HepG2 (cell line): ENCODE results near the gene PGAP1. TPM values are rescaled to one million over a fixed set of nuclear protein-coding genes. Genes with fewer than 3 reads are reported as not detected.

Experiments
- ATAC-seq: fragments of 200-7000 bp; cut with Tn5 transposase; 3 replicates; pipeline ENCODE4 v1.9.1; 2020; ENCODE audit warnings: mild to moderate bottlenecking, moderate library complexity
- BruUV-seq: library from RNA; stranded (reverse); fragments of 400-500 nt; replicated peaks from 2 replicates; lab custom pipeline; 2021; lab: Mats Ljungman, UMichigan
- CTCF ChIA-PET: fragments of 300-600 bp; formaldehyde crosslinking; extraction: SDS; loops from one replicate; lab custom pipeline; 2021; ENCODE audit warnings: low total read pairs, inconsistent platforms, low intra/inter-chr PET ratio; lab: Yijun Ruan, JAX
- POLR2A ChIA-PET: fragments of 350-600 bp; sonication (Branson Sonifier 250); formaldehyde crosslinking; loops from one replicate; lab custom pipeline; 2020; ENCODE audit warnings: antibody characterized with exemption, inconsistent platforms; lab: Yijun Ruan, JAX
- DNase-seq: peaks from one replicate; pipeline ENCODE4 v3.0.0-alpha.2; 2015; ENCODE audit warnings: low spot score
- FAIRE-seq: peaks from 3 replicates; lab custom pipeline; 2011; peaks lifted over from hg19 to GRCh38; lab: Jason Lieb, UNC
- H2AFZ ChIP-seq: one replicate; pipeline ENCODE4 v1.6.1; 2011; ENCODE audit warnings: low read length, inconsistent platforms
- H3K27ac ChIP-seq: fragments of 300-600 bp; 3 replicates; pipeline ENCODE4 v1.8.0; 2011; ENCODE audit warnings: mixed run types, mild to moderate bottlenecking, mixed read lengths, low read length, inconsistent platforms; ENCODE audit not compliant: insufficient read depth; ENCODE audit errors: extremely low read length
- H3K27me3 ChIP-seq, 2 experiments: fragments of 200-600 bp in 1 of 2; 2 replicates in 1 of 2; 3 replicates in 1 of 2; pipeline versions ENCODE4 v1.6.0 to v1.8.0; 2011; ENCODE audit warnings: low read length in 2 of 2, mild to moderate bottlenecking in 2 of 2, moderate library complexity in 2 of 2, inconsistent platforms in 1 of 2; ENCODE audit not compliant: insufficient read depth in 2 of 2, control insufficient read depth in 1 of 2
- H3K36me3 ChIP-seq, 2 experiments: fragments of 200-600 bp in 1 of 2; replicated peaks in 1 of 2; 2 replicates in 1 of 2; 3 replicates in 1 of 2; pipeline versions ENCODE4 v1.5.1 to v1.8.0; 2011; ENCODE audit warnings: low read length in 2 of 2, inconsistent platforms in 1 of 2; ENCODE audit not compliant: insufficient read depth in 2 of 2, control insufficient read depth in 1 of 2
- H3K4me1 ChIP-seq: 2 replicates; pipeline ENCODE4 v1.5.1; 2012; ENCODE audit warnings: low read length, inconsistent platforms; ENCODE audit not compliant: insufficient read depth
- H3K4me2 ChIP-seq: 2 replicates; pipeline ENCODE4 v1.6.0; 2011; ENCODE audit warnings: low read depth, low read length, inconsistent platforms
- H3K4me3 ChIP-seq, 3 experiments: fragments of 200-600 bp in 1 of 3; sonication (generic), shearing (Covaris generic) in 1 of 3; replicated peaks in 1 of 3; 2 replicates each; pipeline ENCODE4 v1.5.1; 2011 to 2016; ENCODE audit warnings: low read length in 3 of 3, inconsistent platforms in 2 of 3, low read depth in 2 of 3, mild to moderate bottlenecking in 2 of 3, control low read depth in 1 of 3, mixed read lengths in 1 of 3; ENCODE audit not compliant: insufficient read depth in 1 of 3
- H3K79me2 ChIP-seq: one replicate; pipeline ENCODE4 v1.6.1; 2011; ENCODE audit warnings: low read length, inconsistent platforms; ENCODE audit not compliant: insufficient read depth
- H3K9ac ChIP-seq: 2 replicates; pipeline ENCODE4 v1.6.0; 2011; ENCODE audit warnings: mild to moderate bottlenecking, low read depth, low read length, inconsistent platforms; ENCODE audit not compliant: insufficient read depth
- H3K9me3 ChIP-seq: 2 replicates; pipeline ENCODE4 v1.5.1; 2012; ENCODE audit warnings: mild to moderate bottlenecking, low read length
- H4K20me1 ChIP-seq: 2 replicates; pipeline ENCODE4 v1.6.0; 2011; ENCODE audit warnings: inconsistent platforms, mild to moderate bottlenecking, low read length, moderate library complexity; ENCODE audit not compliant: insufficient read depth
- FOXO4 ChIP-seq: sonication (generic); formaldehyde crosslinking; conservative IDR thresholded peaks from 2 replicates; pipeline ENCODE4 v1.8.1; 2023; ENCODE audit warnings: missing genetic modification reagents
- HIC2 ChIP-seq: sonication (generic); formaldehyde crosslinking; IDR thresholded peaks from 2 replicates; pipeline ENCODE4 v1.9.0; 2022; ENCODE audit warnings: low read depth, missing genetic modification reagents
- SMARCE1 ChIP-seq: fragments of 450-650 bp; IDR thresholded peaks from 2 replicates; pipeline ENCODE4 v1.6.1; 2017; ENCODE audit warnings: borderline replicate concordance
- ZNF34 ChIP-seq: sonication (generic); formaldehyde crosslinking; IDR thresholded peaks from 2 replicates; pipeline ENCODE4 v1.4.0; 2020; ENCODE audit warnings: mild to moderate bottlenecking, missing genetic modification reagents, borderline replicate concordance
- ZSCAN21 ChIP-seq: sonication (generic); formaldehyde crosslinking; IDR thresholded peaks from 2 replicates; pipeline ENCODE4 v1.8.0; 2022; ENCODE audit warnings: mild to moderate bottlenecking, missing genetic modification reagents, moderate library complexity, borderline replicate concordance
- WGBS: methylation state at CpG from one replicate; pipeline ENCODE4 v1.1.6; 2017; ENCODE audit warnings: low lambda C conversion rate; 5-methylcytosine and 5-hydroxymethylcytosine counted together
- in situ Hi-C: cut with HindIII; loops from 2 replicates; pipeline ENCODE4 v1.10.0; 2017; ENCODE audit warnings: low pct_unique_long_range_greater_than_20kb; ENCODE audit not compliant: extremely low pct_ligation_motif_present
- intact Hi-C: fragments of 100-400 bp; cut with micrococcal nuclease; formaldehyde crosslinking; loops from one replicate; pipeline ENCODE4 v1.10.0; 2022; ENCODE audit not compliant: unreplicated experiment
- polyA plus RNA-seq, 8 experiments: library from polyadenylated mRNA; depleted of rRNA in 3 of 8; stranded (reverse) in 7 of 8; unstranded in 1 of 8; fragments of >200 nt; fragmentation: Illumina TruSeq in 4 of 8; extraction: Trizol in 4 of 8; gene quantifications; 2 replicates each; pipeline versions ENCODE4 v1.2.1 to v1.2.3, GENCODE V29; 2011 to 2016; ENCODE audit warnings: low read depth in 4 of 8, missing spikeins in 1 of 8, mixed read lengths in 1 of 8; ENCODE audit not compliant: insufficient read depth in 1 of 8
- total RNA-seq, 5 experiments: library from RNA; depleted of rRNA; stranded (reverse); fragments of >200 nt; fragmentation: Illumina TruSeq; extraction: Trizol; gene quantifications; 2 replicates each; pipeline ENCODE4 v1.2.3, GENCODE V29; 2016; ENCODE audit warnings: low read depth in 1 of 5

Gene PGAP1
- total and polyA plus RNA-seq, 2 of the 13 experiments (the other 11 are each of a cell fraction or from before 2014, with no cell fraction given) = 4.1 to 6.4 TPM

GRCh38 chr2:196957442-196957841, 30.9 kb upstream of the PGAP1 start:
- H3K36me3 ChIP-seq = no peaks in the 10 kb centered on the region
- TF ChIP-seq ZSCAN21 (CRISPR knock-in tag) (no peak), HIC2 (CRISPR knock-in tag) (no peak), FOXO4 (CRISPR knock-in tag) (no peak), ZNF34 (CRISPR knock-in tag) (no peak)
- H3K9ac ChIP-seq = no peak overlapping the region
- 34% methylated on average over 5 of the region's 5 CpGs for WGBS
- BruUV-seq = no TSS peak
- H3K27me3 ChIP-seq = no peaks in the 10 kb centered on the region; a peak in 1 of 5 replicates
- peaks cover 10% of the 10 kb centered on the region for H3K4me1 ChIP-seq
- ChIA-PET POLR2A (no interaction called here), CTCF (no interaction called here)
- in situ Hi-C loops = no loop called here
- H3K4me3 ChIP-seq = no peak overlapping the region
- 0 out of 2 replicates have a peak, but pooled peaks cover 3% of the 10 kb centered on the region for H4K20me1 ChIP-seq
- DNase-seq = no peak
- FAIRE-seq = no peak
- no peak overlapping the region for H2AFZ ChIP-seq
- no peaks in the 10 kb centered on the region for H3K79me2 ChIP-seq
- intact Hi-C loops = no loop called here
- H3K9me3 ChIP-seq = no peaks in the 10 kb centered on the region
- no peak overlapping the region for H3K4me2 ChIP-seq
- ATAC-seq = no peak
- no peak overlapping the region for H3K27ac ChIP-seq

GRCh38 chr2:196956069-196956468, 29.6 kb upstream of the PGAP1 start:
- DNase-seq = no peak
- no peak overlapping the region for H2AFZ ChIP-seq
- ChIA-PET POLR2A (no interaction called here), CTCF (no interaction called here)
- H3K27ac ChIP-seq = no peak overlapping the region
- WGBS = 33% methylated on average over 6 of the region's 6 CpGs
- H4K20me1 ChIP-seq = no peaks in the 10 kb centered on the region
- H3K9ac ChIP-seq = no peak overlapping the region
- no peaks in the 10 kb centered on the region for H3K9me3 ChIP-seq
- ATAC-seq = no peak
- FAIRE-seq = no peak
- intact Hi-C loops = no loop called here
- H3K36me3 ChIP-seq = no peaks in the 10 kb centered on the region
- H3K4me3 ChIP-seq = no peak overlapping the region
- H3K79me2 ChIP-seq = no peaks in the 10 kb centered on the region
- BruUV-seq = no TSS peak
- H3K4me1 ChIP-seq = peaks cover 10% of the 10 kb centered on the region
- in situ Hi-C loops = no loop called here
- H3K27me3 ChIP-seq = no peaks in the 10 kb centered on the region; a peak in 1 of 5 replicates
- H3K4me2 ChIP-seq = no peak overlapping the region
- TF ChIP-seq SMARCE1 = no peak
